HG02642 (cell line): Measurements from ENCODE around the gene RPLP1.

Source experiments
- ATAC-seq: cut with Tn5 transposase; IDR thresholded peaks from one replicate; pipeline ENCODE4 v1.9.1; 2021; ENCODE audit warnings: mild to moderate bottlenecking; ENCODE audit not compliant: unreplicated experiment, poor library complexity

The RPLP1 gene

GRCh38 chr15:69490356-69491037, 37.9 kb downstream of the RPLP1 start:
- ATAC-seq = no peak

- no peak for ATAC-seq
These were observed 38.5 kb downstream of the RPLP1 start for GRCh38 chr15:69491038-69491505.

GRCh38 chr15:69493406-69493805, 40.8 kb downstream of the RPLP1 start:
- ATAC-seq = no peak

- ATAC-seq = no peak
These were observed 43.4 kb downstream of the RPLP1 start for GRCh38 chr15:69496001-69496400.

- ATAC-seq = no peak
These were observed 44.5 kb downstream of the RPLP1 start for GRCh38 chr15:69497076-69497475.

- no peak for ATAC-seq
These were observed 45.0 kb downstream of the RPLP1 start for GRCh38 chr15:69497667-69498066.

- no peak for ATAC-seq
These were observed 45.7 kb downstream of the RPLP1 start for GRCh38 chr15:69498282-69498681.

GRCh38 chr15:69498987-69499386, 46.4 kb downstream of the RPLP1 start:
- no peak for ATAC-seq

- no peak for ATAC-seq
These were observed 47.0 kb downstream of the RPLP1 start for GRCh38 chr15:69499521-69500211.

- no peak for ATAC-seq
These were observed 47.7 kb downstream of the RPLP1 start for GRCh38 chr15:69500339-69500738.

GRCh38 chr15:69501456-69501855, 48.8 kb downstream of the RPLP1 start:
- no peak for ATAC-seq

GRCh38 chr15:69502470-69503045, 49.9 kb downstream of the RPLP1 start:
- ATAC-seq = no peak

GRCh38 chr15:69504352-69505040, 51.9 kb downstream of the RPLP1 start:
- ATAC-seq = no peak
